Activated T-helper 9 cell treated with anti-CD3 and anti-CD28 coated beads, Interleukin-2, amount 50 U/mL, for 16 hours (primary cell): ENCODE data around the gene PLXNA4.

Experiments
- DNase-seq: peaks from one replicate; pipeline ENCODE4 v3.0.0-alpha.2; 2020; ENCODE audit warnings: low read depth

Gene PLXNA4

GRCh38 chr7:132562690-132563089 lies 13.6 kb downstream of the PLXNA4 start:
- no peak for DNase-seq

DNA sequence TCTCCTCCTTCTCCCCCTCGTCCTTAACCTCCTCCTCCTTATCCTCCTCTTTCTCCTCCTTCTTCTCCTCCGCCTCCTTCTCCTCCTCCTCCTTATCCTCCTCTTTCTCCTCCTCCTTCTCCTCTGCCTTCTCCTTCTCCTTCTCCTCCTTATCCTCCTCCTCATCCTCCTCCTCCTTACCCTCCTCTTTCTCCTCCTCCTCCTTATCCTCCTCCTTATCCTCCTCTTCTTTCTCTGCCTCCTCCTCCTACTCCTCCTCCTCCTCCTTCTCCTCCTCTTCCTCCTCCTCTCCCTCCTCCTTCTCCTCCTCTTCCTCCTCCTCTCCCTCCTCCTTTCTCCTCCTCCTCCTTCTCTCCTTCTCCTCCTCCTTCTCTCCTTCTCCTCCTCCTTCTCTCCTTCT lies 14.5 kb downstream of the PLXNA4 start:
- DNase-seq: no peak

DNA sequence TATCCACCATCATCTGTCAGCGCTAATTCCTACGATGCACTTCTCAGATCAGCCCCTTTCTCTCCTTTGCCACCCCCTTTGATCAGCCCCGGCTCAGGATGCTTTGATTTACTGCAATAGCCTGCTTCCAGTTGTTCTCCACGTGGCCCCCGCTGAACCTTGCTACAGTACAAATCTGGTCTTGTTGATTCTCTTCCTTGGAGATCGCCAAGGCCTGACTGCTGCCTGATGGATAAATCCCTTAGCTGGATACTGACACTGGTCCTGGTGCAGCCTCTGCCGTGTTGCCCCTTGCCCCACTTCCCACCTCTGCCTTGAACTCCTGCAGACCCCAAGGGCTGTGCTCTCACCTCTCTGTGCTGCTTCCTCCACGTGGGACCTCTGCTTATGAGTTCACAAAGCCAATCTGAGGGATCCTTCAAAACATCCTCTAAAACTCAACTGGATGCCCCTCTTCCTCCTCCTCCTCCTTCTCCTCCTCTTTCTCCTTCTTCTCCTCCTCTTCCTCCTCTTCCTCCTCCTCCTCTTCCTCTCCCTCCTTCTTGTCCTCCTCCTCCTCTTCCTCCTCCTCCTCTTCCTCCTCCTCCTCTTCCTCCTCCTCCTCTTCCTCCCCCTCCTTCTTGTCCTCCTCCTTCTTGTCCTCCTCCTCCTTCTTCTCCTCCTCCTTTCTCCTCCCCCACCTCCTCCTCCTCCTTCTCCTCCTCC lies 15.3 kb downstream of the PLXNA4 start:
- no peak for DNase-seq

- no peak for DNase-seq
Observed at GRCh38 chr7:132560105-132560504, 16.2 kb downstream of the PLXNA4 start.

DNA sequence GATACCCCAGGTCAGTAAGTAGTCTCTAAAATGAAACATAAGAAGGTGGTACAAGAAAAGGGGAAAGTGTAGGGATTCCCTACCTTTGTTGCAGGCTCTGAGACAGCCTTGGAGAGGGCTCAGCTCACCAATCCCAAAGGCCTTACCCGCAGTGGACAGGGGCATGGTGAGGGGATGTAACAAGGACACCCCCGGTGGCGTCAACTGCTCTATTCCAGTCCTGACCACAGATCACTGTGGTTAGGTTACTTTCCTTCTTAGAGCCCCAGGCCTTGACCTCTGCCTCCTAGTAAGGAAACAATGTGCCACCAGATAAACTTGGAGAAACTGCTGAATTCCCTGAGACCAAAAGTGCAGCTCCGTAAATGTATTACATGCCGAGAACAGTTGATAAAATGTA lies 17.5 kb downstream of the PLXNA4 start:
- no peak for DNase-seq

GRCh38 chr7:132557489-132558044 lies 18.7 kb downstream of the PLXNA4 start:
- no peak for DNase-seq

GRCh38 chr7:132554446-132554845 lies 21.8 kb downstream of the PLXNA4 start:
- DNase-seq: no peak

GRCh38 chr7:132553031-132553430 lies 23.2 kb downstream of the PLXNA4 start:
- no peak for DNase-seq

- no peak for DNase-seq
Observed at GRCh38 chr7:132551886-132552285, 24.4 kb downstream of the PLXNA4 start.

DNA sequence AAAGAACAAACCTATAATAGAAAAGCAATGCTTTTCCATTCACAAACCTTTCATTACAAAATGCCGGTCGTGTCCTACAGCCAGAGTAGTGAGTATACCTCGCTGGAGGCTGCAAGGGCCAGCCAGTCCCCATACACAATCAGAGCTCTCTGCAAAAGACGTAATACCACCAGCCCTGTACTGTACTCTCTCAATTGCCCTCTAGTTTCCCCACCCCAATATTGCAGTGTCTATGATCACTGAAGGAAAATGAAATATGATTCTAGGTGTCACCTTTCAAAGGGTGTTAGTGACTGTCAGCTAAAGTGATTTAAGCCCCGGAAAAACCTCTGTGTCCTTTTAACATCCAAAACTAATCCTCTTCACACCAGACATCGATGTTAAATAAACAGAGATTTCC lies 24.8 kb downstream of the PLXNA4 start:
- no peak for DNase-seq

- no peak for DNase-seq
Observed at GRCh38 chr7:132548489-132549078, 27.7 kb downstream of the PLXNA4 start.

DNA sequence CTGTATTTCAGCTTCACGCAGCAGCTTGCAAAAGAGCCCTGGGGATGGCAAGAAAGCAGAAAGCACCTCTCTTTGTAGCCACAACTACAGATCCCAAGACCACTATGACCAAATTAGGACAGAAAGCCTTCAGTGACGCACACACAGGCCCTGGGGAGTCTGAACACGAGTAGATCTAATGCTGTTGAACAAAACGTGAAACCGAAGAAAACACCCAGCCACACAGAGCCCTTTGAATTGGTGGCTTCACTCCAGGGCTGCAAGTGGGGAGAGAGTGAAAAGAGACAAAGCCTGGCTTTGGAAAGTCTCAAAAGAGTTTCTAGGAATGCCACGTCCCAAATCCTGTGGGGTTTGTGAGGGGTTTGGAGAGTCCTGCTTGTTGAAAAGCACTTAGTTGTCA lies 28.4 kb downstream of the PLXNA4 start:
- no peak for DNase-seq

GRCh38 chr7:132546366-132547127 lies 29.7 kb downstream of the PLXNA4 start:
- DNase-seq: no peak

GRCh38 chr7:132545756-132546155 lies 30.5 kb downstream of the PLXNA4 start:
- no peak for DNase-seq

GRCh38 chr7:132544999-132545398 lies 31.3 kb downstream of the PLXNA4 start:
- DNase-seq: no peak

DNA sequence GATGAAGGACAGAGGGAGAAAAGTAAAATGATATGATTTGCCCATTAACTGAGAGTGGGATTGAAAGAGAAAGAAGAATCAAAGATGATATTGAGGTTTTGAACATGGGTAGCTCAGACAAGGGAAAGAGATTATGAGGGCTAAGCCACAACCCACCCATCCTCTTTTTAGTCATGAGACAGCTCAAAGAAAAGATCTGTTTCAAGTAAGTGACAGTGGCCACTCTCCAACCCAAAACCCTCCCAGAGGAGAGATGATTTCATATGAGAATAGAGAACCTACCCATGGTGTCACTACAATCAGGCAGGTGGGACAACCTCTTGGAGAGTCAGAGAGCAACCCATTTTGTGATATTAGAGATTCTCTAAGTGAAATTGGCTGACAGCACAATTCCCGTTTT lies 32.2 kb downstream of the PLXNA4 start:
- no peak for DNase-seq

GRCh38 chr7:132542895-132543294 lies 33.4 kb downstream of the PLXNA4 start:
- DNase-seq: no peak

GRCh38 chr7:132541656-132542055 lies 34.6 kb downstream of the PLXNA4 start:
- DNase-seq: no peak

GRCh38 chr7:132537456-132538145 lies 38.7 kb downstream of the PLXNA4 start:
- no peak for DNase-seq

GRCh38 chr7:132536654-132537395 lies 39.4 kb downstream of the PLXNA4 start:
- DNase-seq: no peak

GRCh38 chr7:132533916-132534315 lies 42.4 kb downstream of the PLXNA4 start:
- no peak for DNase-seq

DNA sequence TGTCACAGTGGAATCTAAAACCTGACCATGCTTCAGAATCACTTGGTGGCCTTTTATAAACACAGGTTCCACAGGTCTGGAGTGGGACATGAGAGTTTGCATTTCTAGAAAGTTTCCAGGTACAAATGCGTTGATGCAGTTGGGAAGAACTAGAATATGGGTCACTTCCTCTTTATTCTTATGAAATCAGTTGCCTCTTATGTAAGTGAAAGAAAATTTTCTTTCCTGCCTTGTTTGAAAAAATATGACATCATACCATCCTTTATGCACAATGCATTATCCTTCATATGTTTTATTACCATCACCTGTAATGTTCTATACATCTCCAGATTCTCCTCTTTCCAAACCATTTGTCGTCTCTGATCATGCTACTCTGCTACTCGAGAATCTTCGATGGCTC lies 44.0 kb downstream of the PLXNA4 start:
- DNase-seq: no peak
